B cell (primary cell): ENCODE results near the gene TOLLIP.

Experiments used
- EZH2 ChIP-seq: IDR thresholded peaks from 2 replicates; pipeline ENCODE4 v1.6.1; 2012; ENCODE audit warnings: borderline replicate concordance, low read depth, mild to moderate bottlenecking, moderate library complexity, low read length; ENCODE audit not compliant: insufficient read depth, poor library complexity, severe bottlenecking
- TF ChIP-seq, protein P1 (sequence below): fragments of 200-600 bp; IDR thresholded peaks from one replicate; pipeline ENCODE4 v1.8.0; 2022; ENCODE audit warnings: antibody characterized with exemption, mild to moderate bottlenecking

- TF ChIP-seq, protein P1, sequence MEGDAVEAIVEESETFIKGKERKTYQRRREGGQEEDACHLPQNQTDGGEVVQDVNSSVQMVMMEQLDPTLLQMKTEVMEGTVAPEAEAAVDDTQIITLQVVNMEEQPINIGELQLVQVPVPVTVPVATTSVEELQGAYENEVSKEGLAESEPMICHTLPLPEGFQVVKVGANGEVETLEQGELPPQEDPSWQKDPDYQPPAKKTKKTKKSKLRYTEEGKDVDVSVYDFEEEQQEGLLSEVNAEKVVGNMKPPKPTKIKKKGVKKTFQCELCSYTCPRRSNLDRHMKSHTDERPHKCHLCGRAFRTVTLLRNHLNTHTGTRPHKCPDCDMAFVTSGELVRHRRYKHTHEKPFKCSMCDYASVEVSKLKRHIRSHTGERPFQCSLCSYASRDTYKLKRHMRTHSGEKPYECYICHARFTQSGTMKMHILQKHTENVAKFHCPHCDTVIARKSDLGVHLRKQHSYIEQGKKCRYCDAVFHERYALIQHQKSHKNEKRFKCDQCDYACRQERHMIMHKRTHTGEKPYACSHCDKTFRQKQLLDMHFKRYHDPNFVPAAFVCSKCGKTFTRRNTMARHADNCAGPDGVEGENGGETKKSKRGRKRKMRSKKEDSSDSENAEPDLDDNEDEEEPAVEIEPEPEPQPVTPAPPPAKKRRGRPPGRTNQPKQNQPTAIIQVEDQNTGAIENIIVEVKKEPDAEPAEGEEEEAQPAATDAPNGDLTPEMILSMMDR, result no peak
- TF ChIP-seq EZH2, result no peak
Observed at GRCh38 chr11:1225386-1226225, 83.8 kb downstream of the TOLLIP start.
